ENCODE data around the gene ADCYAP1R1. TPM values are rescaled to one million over a fixed set of nuclear protein-coding genes. Genes with fewer than 3 reads are reported as not detected.

The ADCYAP1R1 gene
- total and polyA plus RNA-seq, 2 of the 8 experiments (the other 6 are each of a cell fraction or from before 2014, with no cell fraction given), result 14.4 to 14.6 TPM

GRCh38 chr7:31075086-31075405, 22.9 kb downstream of the ADCYAP1R1 start (continued):
- TF ChIP-seq CTCF (IDR thresholded peaks at IDR 0.05; ENCODE audit: control extremely low read depth in 1 of 3, insufficient read depth in 1 of 3, low read depth in 1 of 3, low read length in 3 of 3), result no peak
- no peak for TF ChIP-seq HDAC6 (IDR thresholded peaks at IDR 0.05; ENCODE audit: low read depth, low read length)
- no peak for TF ChIP-seq POLR2AphosphoS5 (IDR thresholded peaks at IDR 0.05; ENCODE audit: low read depth, low read length)
- no peak for TF ChIP-seq ASH2L (IDR thresholded peaks at IDR 0.05; ENCODE audit: low read length)
- TF ChIP-seq EZH2 (IDR thresholded peaks at IDR 0.05; ENCODE audit: low read depth, low read length, severe bottlenecking), result no peak
- TF ChIP-seq CBX5 (IDR thresholded peaks at IDR 0.05; ENCODE audit: low read depth, low read length), result no peak
